ENCODE data around the gene FAAP100.

DNA sequence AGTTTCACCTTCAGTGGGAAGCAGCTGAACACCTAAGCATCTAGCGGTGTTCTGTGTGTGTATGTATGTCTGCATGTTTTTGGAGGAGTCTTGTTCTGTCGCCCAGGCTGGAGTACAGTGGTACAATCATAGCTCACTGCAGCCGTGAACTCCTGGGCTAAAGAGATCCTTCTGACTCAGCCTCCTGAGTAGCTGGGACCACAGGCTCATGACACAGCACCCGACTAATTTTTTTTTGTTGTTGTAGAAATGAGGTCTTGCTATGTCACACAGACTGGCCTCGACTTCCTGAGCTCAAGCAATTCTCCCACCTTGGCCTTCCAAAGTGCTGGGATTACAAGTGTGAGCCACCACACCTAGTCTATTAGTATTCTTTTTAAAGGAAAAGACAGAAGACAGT lies 30.2 kb upstream of the FAAP100 start:
- TF ChIP-seq, protein P1, sequence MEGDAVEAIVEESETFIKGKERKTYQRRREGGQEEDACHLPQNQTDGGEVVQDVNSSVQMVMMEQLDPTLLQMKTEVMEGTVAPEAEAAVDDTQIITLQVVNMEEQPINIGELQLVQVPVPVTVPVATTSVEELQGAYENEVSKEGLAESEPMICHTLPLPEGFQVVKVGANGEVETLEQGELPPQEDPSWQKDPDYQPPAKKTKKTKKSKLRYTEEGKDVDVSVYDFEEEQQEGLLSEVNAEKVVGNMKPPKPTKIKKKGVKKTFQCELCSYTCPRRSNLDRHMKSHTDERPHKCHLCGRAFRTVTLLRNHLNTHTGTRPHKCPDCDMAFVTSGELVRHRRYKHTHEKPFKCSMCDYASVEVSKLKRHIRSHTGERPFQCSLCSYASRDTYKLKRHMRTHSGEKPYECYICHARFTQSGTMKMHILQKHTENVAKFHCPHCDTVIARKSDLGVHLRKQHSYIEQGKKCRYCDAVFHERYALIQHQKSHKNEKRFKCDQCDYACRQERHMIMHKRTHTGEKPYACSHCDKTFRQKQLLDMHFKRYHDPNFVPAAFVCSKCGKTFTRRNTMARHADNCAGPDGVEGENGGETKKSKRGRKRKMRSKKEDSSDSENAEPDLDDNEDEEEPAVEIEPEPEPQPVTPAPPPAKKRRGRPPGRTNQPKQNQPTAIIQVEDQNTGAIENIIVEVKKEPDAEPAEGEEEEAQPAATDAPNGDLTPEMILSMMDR (IDR thresholded peaks at IDR 0.05) = no peak
- TF ChIP-seq POLR2A (IDR thresholded peaks at IDR 0.05) = no peak
- TF ChIP-seq POLR2AphosphoS5 (IDR thresholded peaks at IDR 0.05; ENCODE audit: insufficient read depth in 1 of 2, low read depth in 1 of 2) = no peak

Data from vagina (tissue), 2 donors.